ENCODE measurements around the gene CTSW. TPM values are rescaled to one million over a fixed set of nuclear protein-coding genes. Genes with fewer than 3 reads are reported as not detected.
A peak's percentile ranks its signal among the peaks of the same experiment; 100 is the strongest.

The CTSW gene
- total RNA-seq, 2 donors from 2014 or later, result not detected

DNA sequence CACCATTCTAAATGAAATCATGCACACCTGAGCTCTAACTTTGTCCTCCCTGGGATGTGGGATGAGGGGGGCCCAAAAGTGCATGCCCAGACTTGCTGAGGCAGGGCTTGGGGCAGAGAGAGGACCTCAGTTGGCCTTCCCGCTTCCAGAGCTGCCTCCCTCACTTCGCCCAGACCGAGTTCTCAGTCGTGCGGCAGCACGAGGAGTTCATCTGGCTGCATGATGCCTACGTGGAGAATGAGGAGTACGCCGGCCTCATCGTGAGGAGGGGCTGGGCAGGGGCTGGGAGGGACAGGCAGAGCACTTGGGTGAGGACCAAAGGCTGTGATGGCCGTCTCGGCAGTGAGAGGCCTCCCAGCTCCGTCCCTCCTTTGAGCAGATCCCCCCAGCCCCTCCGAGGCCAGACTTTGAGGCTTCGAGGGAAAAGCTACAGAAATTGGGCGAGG is 29.8 kb upstream of the CTSW start:
- DNase-seq, result no peak
- Mint-ChIP-seq H3K4me1 (no peaks in the 10 kb centered on the region), H3K27me3 (ENCODE audit: insufficient read depth) (peaks cover 12% of the 10 kb centered on the region), H3K4me3 (no peak overlapping the region), H3K36me3 (ENCODE audit: low read depth) (peaks cover 37% of the 10 kb centered on the region), H3K9me3 (no peaks in the 10 kb centered on the region), H3K27ac (no peak overlapping the region)
- no peaks in the 10 kb centered on the region for H3K27me3 ChIP-seq (ENCODE audit: control insufficient read depth, insufficient read depth, low read length, poor library complexity, severe bottlenecking)
- peaks cover 7% of the 10 kb centered on the region for H3K9me3 ChIP-seq (ENCODE audit: control insufficient read depth, low read length)
- WGBS, 2 experiments (ENCODE audit: insufficient coverage in 1 of 2, insufficient read length in 1 of 2), result 75 to 87% methylated on average over 7 to 16 of the region's 16 CpGs
- H3K4me1 ChIP-seq (ENCODE audit: control insufficient read depth, insufficient read depth, low read length), result no peaks in the 10 kb centered on the region
- peaks cover 39% of the 10 kb centered on the region for H3K36me3 ChIP-seq (ENCODE audit: control insufficient read depth, insufficient read depth, low read length)
- no peak overlapping the region for H3K27ac ChIP-seq (ENCODE audit: low read depth, low read length)
- H3K4me3 ChIP-seq (ENCODE audit: low read length), result no peak overlapping the region
- TF ChIP-seq, protein P1, sequence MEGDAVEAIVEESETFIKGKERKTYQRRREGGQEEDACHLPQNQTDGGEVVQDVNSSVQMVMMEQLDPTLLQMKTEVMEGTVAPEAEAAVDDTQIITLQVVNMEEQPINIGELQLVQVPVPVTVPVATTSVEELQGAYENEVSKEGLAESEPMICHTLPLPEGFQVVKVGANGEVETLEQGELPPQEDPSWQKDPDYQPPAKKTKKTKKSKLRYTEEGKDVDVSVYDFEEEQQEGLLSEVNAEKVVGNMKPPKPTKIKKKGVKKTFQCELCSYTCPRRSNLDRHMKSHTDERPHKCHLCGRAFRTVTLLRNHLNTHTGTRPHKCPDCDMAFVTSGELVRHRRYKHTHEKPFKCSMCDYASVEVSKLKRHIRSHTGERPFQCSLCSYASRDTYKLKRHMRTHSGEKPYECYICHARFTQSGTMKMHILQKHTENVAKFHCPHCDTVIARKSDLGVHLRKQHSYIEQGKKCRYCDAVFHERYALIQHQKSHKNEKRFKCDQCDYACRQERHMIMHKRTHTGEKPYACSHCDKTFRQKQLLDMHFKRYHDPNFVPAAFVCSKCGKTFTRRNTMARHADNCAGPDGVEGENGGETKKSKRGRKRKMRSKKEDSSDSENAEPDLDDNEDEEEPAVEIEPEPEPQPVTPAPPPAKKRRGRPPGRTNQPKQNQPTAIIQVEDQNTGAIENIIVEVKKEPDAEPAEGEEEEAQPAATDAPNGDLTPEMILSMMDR (conservative IDR thresholded peaks at IDR 0.05), result no peak
- H3K9ac ChIP-seq (ENCODE audit: extremely low read depth, low read length, poor library complexity, severe bottlenecking), result no peak overlapping the region

DNA sequence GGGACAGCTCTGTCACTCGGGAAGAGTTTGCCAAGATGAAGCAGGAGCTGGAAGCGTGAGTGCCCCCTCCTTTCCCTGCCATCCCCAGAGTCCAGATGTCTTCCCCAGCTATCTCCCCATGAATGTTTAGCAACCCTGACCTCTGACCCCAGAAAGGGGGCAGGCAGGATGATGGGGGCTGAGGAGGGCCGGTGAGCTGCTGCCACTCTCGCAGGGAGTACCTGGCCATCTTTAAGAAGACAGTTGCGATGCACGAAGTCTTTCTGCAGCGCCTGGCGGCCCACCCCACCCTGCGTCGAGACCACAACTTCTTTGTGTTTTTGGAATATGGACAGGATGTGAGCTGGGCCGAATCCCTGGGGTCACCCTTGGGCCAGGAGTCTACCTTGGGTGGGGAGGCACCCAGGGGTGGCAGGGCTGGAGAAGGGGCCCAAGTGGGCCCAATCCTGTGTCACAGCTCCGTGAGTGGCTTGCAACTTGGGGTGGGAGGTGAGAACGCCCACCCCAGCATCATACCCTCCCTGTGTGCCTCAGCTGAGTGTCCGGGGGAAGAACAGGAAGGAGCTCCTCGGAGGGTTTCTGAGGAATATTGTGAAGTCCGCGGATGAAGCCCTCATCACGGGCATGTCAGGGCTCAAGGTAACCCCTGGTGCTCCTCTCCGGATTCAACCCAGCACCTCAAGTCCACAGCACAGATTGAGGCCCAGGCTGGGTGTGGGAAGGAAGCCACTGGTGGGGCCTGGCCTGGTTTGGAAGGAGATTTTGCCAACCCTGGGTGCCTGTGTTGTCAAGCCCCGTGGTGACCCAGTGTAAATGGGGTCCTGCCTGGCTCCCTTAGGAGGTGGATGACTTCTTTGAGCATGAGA is 29.2 kb upstream of the CTSW start:
- TF ChIP-seq, protein P1 (conservative IDR thresholded peaks at IDR 0.05), result no peak
- Mint-ChIP-seq H3K4me3 (no peak overlapping the region), H3K4me1 (no peaks in the 10 kb centered on the region), H3K27ac (no peak overlapping the region), H3K36me3 (ENCODE audit: low read depth) (peaks cover 41% of the 10 kb centered on the region), H3K9me3 (no peaks in the 10 kb centered on the region), H3K27me3 (ENCODE audit: insufficient read depth) (peaks cover 12% of the 10 kb centered on the region)
- H3K9me3 ChIP-seq (ENCODE audit: control insufficient read depth, low read length), result peaks cover 7% of the 10 kb centered on the region
- H3K9ac ChIP-seq (ENCODE audit: extremely low read depth, low read length, poor library complexity, severe bottlenecking), result no peak overlapping the region
- no peak overlapping the region for H3K4me3 ChIP-seq (ENCODE audit: low read length)
- WGBS, 2 experiments (ENCODE audit: insufficient coverage in 1 of 2, insufficient read length in 1 of 2), result 91 to 93% methylated on average over 17 to 20 of the region's 20 CpGs
- no peak for DNase-seq
- no peak overlapping the region for H3K27ac ChIP-seq (ENCODE audit: low read depth, low read length)
- H3K36me3 ChIP-seq (ENCODE audit: control insufficient read depth, insufficient read depth, low read length), result peaks cover 46% of the 10 kb centered on the region
- no peaks in the 10 kb centered on the region for H3K27me3 ChIP-seq (ENCODE audit: control insufficient read depth, insufficient read depth, low read length, poor library complexity, severe bottlenecking)
- no peaks in the 10 kb centered on the region for H3K4me1 ChIP-seq (ENCODE audit: control insufficient read depth, insufficient read depth, low read length)

DNA sequence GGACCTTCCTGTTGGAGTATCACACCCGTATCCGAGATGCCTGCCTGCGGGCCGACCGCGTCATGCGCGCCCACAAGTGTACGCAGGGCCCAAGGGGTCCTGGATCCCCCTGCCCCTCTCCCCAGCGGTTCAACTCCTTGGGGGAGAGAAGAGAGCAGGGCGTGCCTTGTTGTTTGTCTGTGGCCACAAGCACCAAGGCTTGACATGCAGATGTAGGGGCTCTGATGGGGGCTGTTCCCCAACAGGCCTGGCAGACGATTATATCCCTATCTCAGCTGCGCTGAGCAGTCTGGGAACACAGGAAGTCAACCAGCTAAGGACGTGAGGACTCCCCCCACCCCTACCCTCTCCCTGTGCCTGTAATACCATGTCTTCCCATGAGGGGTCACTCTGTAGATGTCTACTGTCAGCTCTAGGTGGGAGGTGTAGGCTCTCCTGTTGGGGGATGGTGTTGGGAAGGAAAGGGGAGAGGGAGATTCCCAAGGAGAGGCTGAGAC is 28.5 kb upstream of the CTSW start:
- H3K9ac ChIP-seq (ENCODE audit: extremely low read depth, low read length, poor library complexity, severe bottlenecking), result no peak overlapping the region
- Mint-ChIP-seq H3K27ac (no peak overlapping the region), H3K9me3 (no peaks in the 10 kb centered on the region), H3K27me3 (ENCODE audit: insufficient read depth) (peaks cover 12% of the 10 kb centered on the region), H3K4me1 (peaks cover 1% of the 10 kb centered on the region), H3K36me3 (ENCODE audit: low read depth) (peaks cover 48% of the 10 kb centered on the region), H3K4me3 (no peak overlapping the region)
- no peak overlapping the region for H3K27ac ChIP-seq (ENCODE audit: low read depth, low read length)
- no peaks in the 10 kb centered on the region for H3K4me1 ChIP-seq (ENCODE audit: control insufficient read depth, insufficient read depth, low read length)
- peaks cover 7% of the 10 kb centered on the region for H3K9me3 ChIP-seq (ENCODE audit: control insufficient read depth, low read length)
- 95 to 97% methylated on average over 10 to 14 of the region's 14 CpGs for WGBS, 2 experiments (ENCODE audit: insufficient coverage in 1 of 2, insufficient read length in 1 of 2)
- TF ChIP-seq, protein P1 (conservative IDR thresholded peaks at IDR 0.05), result peak; percentile 83
- DNase-seq, result peak; percentile 94
- no peak overlapping the region for H3K4me3 ChIP-seq (ENCODE audit: low read length)
- H3K36me3 ChIP-seq (ENCODE audit: control insufficient read depth, insufficient read depth, low read length), result peaks cover 52% of the 10 kb centered on the region
- no peaks in the 10 kb centered on the region for H3K27me3 ChIP-seq (ENCODE audit: control insufficient read depth, insufficient read depth, low read length, poor library complexity, severe bottlenecking)
